Sigmoid colon (tissue), 7 donors: ENCODE results near the gene AXL. TPM values are rescaled to one million over a fixed set of nuclear protein-coding genes. Genes with fewer than 3 reads are reported as not detected.
A peak's percentile ranks its signal among the peaks of the same experiment; 100 is the strongest.
"Not testable (repeated sequence)": the region's sequence is repeated elsewhere in the genome, so short reads cannot be mapped to it uniquely, and the experiment has no call there.

Experiments
- DNase-seq: peaks from one replicate; pipeline ENCODE4 v3.0.0-alpha.2; 2019
- H3K27ac ChIP-seq, 4 donors: fragments of 200-600 bp; sonication (generic); one replicate each; pipeline ENCODE4 v1.5.1; 2016 to 2019; ENCODE audit warnings: mild to moderate bottlenecking in 1 of 4
- H3K27me3 ChIP-seq, 3 donors: fragments of 200-600 bp; sonication (generic); one replicate each; pipeline ENCODE4 v1.5.1; 2019; ENCODE audit warnings: mild to moderate bottlenecking in 1 of 3
- H3K36me3 ChIP-seq, 4 donors: fragments of 200-600 bp; sonication (generic); one replicate each; pipeline ENCODE4 v1.5.1; 2016 to 2019
- H3K4me1 ChIP-seq, 4 donors: fragments of 200-600 bp; sonication (generic); one replicate each; pipeline ENCODE4 v1.5.1; 2017 to 2019
- H3K4me3 ChIP-seq, 4 donors: fragments of 200-600 bp; sonication (generic); one replicate each; pipeline ENCODE4 v1.5.1; 2017 to 2019; ENCODE audit warnings: mild to moderate bottlenecking in 2 of 4, moderate library complexity in 1 of 4
- H3K9me3 ChIP-seq, 4 donors: fragments of 200-600 bp in 3 of 4; sonication (generic) in 3 of 4; one replicate each; pipeline versions ENCODE4 v1.5.1 to v1.6.1; 2013 to 2019
- CTCF ChIP-seq, 4 experiments: fragments of 450-650 bp in 3 of 4; fragments of 200-600 bp in 1 of 4; IDR thresholded peaks; one replicate each; pipeline ENCODE4 v1.5.1; 2016 to 2019; ENCODE audit warnings: antibody characterized with exemption in 4 of 4, mild to moderate bottlenecking in 3 of 4, moderate library complexity in 2 of 4
- EP300 ChIP-seq, 4 donors: sonication (generic); formaldehyde crosslinking; IDR thresholded peaks; one replicate each; pipeline ENCODE4 v1.6.1; 2017; ENCODE audit warnings: antibody characterized with exemption in 4 of 4
- POLR2A ChIP-seq, 2 donors: fragments of 450-650 bp; IDR thresholded peaks; one replicate each; pipeline ENCODE4 v1.6.1; 2016; ENCODE audit warnings: antibody characterized with exemption in 2 of 2, mild to moderate bottlenecking in 2 of 2, moderate library complexity in 2 of 2
- POLR2AphosphoS5 ChIP-seq, 4 donors: sonication (generic); formaldehyde crosslinking; IDR thresholded peaks; one replicate each; pipeline ENCODE4 v1.6.1; 2017; ENCODE audit warnings: antibody characterized with exemption in 4 of 4
- WGBS, 2 donors: extraction: QIAGEN DNeasy Blood & Tissue Kit; methylation state at CpG; one replicate each; pipeline ENCODE4 v1.1.7; 2013; 5-methylcytosine and 5-hydroxymethylcytosine counted together
- intact Hi-C: fragments of 100-400 bp; cut with DNase I; formaldehyde crosslinking; loops from one replicate; pipeline ENCODE4 v1.15.1; 2023
- polyA plus RNA-seq, 3 donors: library from polyadenylated mRNA; stranded (reverse); fragments of 200-250 nt; gene quantifications; one replicate each; pipeline ENCODE4 v1.2.3, GENCODE V29; 2013
- total RNA-seq, 4 donors: library from RNA; depleted of rRNA; stranded (reverse); fragments of >200 nt; gene quantifications; one replicate each; pipeline ENCODE4 v1.1.0, GENCODE V29; 2016
- donor health status: healthy with polysubstance abuse.
- donor health status: Bipolar disorder and iron deficiency.
- donor health status: healthy.

AXL gene
- total and polyA plus RNA-seq, 7 donors, result 5.4 to 108 (median 85.9) TPM

- intact Hi-C loops, result no loop called here
- peak overlapping the region in 3 of 4 donors; percentile 37 to 40 (median 39) for H3K27ac ChIP-seq
- H3K4me1 ChIP-seq, result peaks cover 0 to 17% (median 12%) of the 10 kb centered on the region in 4 donors
- H3K4me3 ChIP-seq, result peak overlapping the region in 1 of 4 donors; percentile 8
- DNase-seq, result no peak
- no peaks in the 10 kb centered on the region for H3K27me3 ChIP-seq
- WGBS, 2 donors, result 8 to 21% methylated on average over 14 of the region's 14 CpGs
- no peaks in the 10 kb centered on the region for H3K36me3 ChIP-seq
- TF ChIP-seq POLR2AphosphoS5 (IDR thresholded peaks at IDR 0.05), result no peak
- TF ChIP-seq POLR2A (IDR thresholded peaks at IDR 0.05), result no peak
- no peak for TF ChIP-seq CTCF (IDR thresholded peaks at IDR 0.05)
- TF ChIP-seq EP300 (IDR thresholded peaks at IDR 0.05), result no peak
- no peaks in the 10 kb centered on the region for H3K9me3 ChIP-seq
These were observed 42.9 kb upstream of the AXL start for GRCh38 chr19:41175801-41176777.

GRCh38 chr19:41180173-41180572 is 38.9 kb upstream of the AXL start:
- intact Hi-C loops, H3K9me3 ChIP-seq, DNase-seq, H3K36me3 ChIP-seq, H3K27me3 ChIP-seq, H3K27ac ChIP-seq, H3K4me3 ChIP-seq: not testable (repeated sequence)
- 90 to 94% methylated on average over 34 of the region's 34 CpGs for WGBS, 2 donors
- H3K4me1 ChIP-seq, result peaks cover 0 to 17% (median 12%) of the 10 kb centered on the region in 4 donors

GRCh38 chr19:41186971-41187883 is 31.8 kb upstream of the AXL start:
- H3K27me3 ChIP-seq, result peaks cover 0 to 30% (median 5%) of the 10 kb centered on the region in 3 donors
- H3K36me3 ChIP-seq, result no peaks in the 10 kb centered on the region
- H3K27ac ChIP-seq, result peak overlapping the region in 1 of 4 donors; percentile 17
- TF ChIP-seq POLR2AphosphoS5 (IDR thresholded peaks at IDR 0.05) (no peak), POLR2A (IDR thresholded peaks at IDR 0.05) (no peak), EP300 (IDR thresholded peaks at IDR 0.05) (no peak), CTCF (IDR thresholded peaks at IDR 0.05) (no peak)
- intact Hi-C loops, result no loop called here
- H3K4me1 ChIP-seq, result peaks cover 0 to 5% (median 2%) of the 10 kb centered on the region in 4 donors
- H3K9me3 ChIP-seq, result no peaks in the 10 kb centered on the region
- WGBS, 2 donors, result 85 to 92% methylated on average over 8 of the region's 8 CpGs
- DNase-seq, result no peak
- no peak overlapping the region for H3K4me3 ChIP-seq

- intact Hi-C loops, result no loop called here
- peaks cover 0 to 37% (median 12%) of the 10 kb centered on the region in 3 donors for H3K27me3 ChIP-seq
These were observed 31.1 kb upstream of the AXL start for GRCh38 chr19:41187884-41188279.

More at GRCh38 chr19:41187884-41188279, 31.1 kb upstream of the AXL start:
- no peaks in the 10 kb centered on the region for H3K36me3 ChIP-seq
- H3K9me3 ChIP-seq, result no peaks in the 10 kb centered on the region
- no peak for TF ChIP-seq POLR2A (IDR thresholded peaks at IDR 0.05)
- TF ChIP-seq POLR2AphosphoS5 (IDR thresholded peaks at IDR 0.05), result peak in 1 of 4 donors; percentile 72
- TF ChIP-seq CTCF (IDR thresholded peaks at IDR 0.05), result no peak
- TF ChIP-seq EP300 (IDR thresholded peaks at IDR 0.05), result no peak
- DNase-seq, result no peak
- no peak overlapping the region for H3K4me3 ChIP-seq
- H3K27ac ChIP-seq, result peak overlapping the region in 1 of 4 donors; percentile 17
- H3K4me1 ChIP-seq, result peaks cover 0 to 10% (median 6%) of the 10 kb centered on the region in 4 donors
- WGBS, 2 donors, result 80 to 89% methylated on average over 3 of the region's 3 CpGs
